ENCODE results near the gene OR6J1.

- TF ChIP-seq CTCF (IDR thresholded peaks at IDR 0.05): no peak
- no peak for TF ChIP-seq POLR2A (IDR thresholded peaks at IDR 0.05)
Measured at GRCh38 chr14:22583994-22584393, 60.2 kb downstream of the OR6J1 start.

Measured in lower leg skin (tissue), 3 donors.